NCI-H774 (cell line): ENCODE results near the gene CYB5A.
"Not testable (repeated sequence)": the region's sequence is repeated elsewhere in the genome, so short reads cannot be mapped to it uniquely, and the experiment has no call there.

Experiments used
- DNase-seq: peaks from one replicate; lab custom pipeline; 2025; lab: John Stamatoyannopoulos, UW

CYB5A gene

GRCh38 chr18:74294526-74294925 lies 2.8 kb upstream of the CYB5A start:
- DNase-seq, result no peak

DNA sequence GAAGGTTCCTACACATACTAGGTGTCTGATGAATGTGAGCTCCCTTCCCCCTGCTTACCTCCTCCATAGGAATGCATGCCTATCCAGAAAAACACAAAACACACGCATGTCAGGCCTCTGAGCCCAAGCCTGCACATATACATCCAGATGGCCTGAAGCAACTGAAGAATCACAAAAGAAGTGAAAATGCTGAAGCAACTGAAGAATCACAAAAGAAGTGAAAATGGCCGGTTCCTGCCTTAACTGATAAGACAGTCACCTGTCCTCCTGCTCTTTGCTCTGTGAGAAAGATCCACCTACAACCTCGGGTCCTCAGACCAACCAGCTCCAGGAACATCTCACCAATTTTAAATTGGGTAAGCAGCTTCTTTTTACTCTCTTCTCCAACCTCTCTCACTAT lies 1.2 kb upstream of the CYB5A start:
- not testable (repeated sequence) for DNase-seq

- DNase-seq, result no peak
Measured at GRCh38 chr18:74292541-74292858, 737 bp upstream of the CYB5A start.

- DNase-seq, result no peak
Measured at GRCh38 chr18:74291472-74291770, 342 bp downstream of the CYB5A start.

DNA sequence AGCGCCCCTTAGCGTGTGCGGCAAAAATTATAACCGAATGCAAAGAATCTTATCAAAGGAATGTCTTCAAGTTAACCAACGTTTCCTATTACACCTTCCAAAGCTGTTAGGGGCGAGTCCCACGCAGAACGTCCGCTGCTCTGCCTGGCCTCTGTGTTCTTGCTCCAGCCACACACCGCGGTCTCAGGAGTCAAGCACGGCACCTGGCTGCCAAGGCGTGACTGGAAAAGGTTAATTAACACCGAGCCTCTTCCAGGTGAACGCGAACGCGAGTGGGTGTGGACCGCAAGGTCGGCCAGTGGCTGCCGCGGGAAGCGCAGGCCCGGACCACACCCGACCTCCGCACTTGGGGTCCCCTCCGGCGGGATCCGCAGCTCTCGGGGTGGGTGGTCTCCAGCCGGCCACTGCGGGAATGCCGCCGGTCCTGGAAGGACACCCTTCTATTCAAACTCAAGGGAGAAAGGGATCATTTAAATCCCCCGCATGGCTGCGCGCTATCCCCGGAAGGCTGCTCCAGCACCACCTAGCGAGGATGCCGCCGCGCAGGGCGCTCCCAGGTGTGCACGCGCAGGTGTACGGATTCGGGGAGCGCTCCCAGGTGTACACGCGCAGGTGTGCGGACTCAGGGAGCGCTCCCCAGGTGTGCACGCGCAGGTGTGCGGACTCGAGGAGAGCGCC lies 830 bp downstream of the CYB5A start:
- peak; percentile 57 for DNase-seq

- DNase-seq, result no peak
Measured at GRCh38 chr18:74290021-74290420, 1.7 kb downstream of the CYB5A start.

- no peak for DNase-seq
Measured at GRCh38 chr18:74289137-74289536, 2.6 kb downstream of the CYB5A start.

DNA sequence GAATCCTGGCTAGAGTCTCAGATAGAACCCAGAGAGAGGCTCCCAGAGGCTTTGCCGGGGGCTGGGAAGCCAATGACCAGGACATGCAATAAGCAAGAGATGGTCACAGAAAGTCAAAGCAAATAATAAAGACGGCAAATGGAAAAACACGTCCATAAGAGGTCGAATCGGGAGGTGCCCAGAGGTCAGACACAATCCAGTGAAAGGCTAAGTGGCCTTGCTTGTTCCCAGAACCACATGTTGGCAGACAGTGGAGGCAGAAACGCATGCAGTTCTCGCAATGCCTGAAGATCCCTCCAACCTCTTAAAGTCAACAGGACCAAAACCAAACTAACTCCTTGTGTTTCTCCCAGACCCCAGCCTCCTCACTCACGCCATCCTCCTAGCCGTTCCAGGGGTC lies 3.0 kb downstream of the CYB5A start:
- no peak for DNase-seq

GRCh38 chr18:74288041-74288440 lies 3.7 kb downstream of the CYB5A start:
- DNase-seq, result peak; percentile 30

- DNase-seq, result no peak
Measured at GRCh38 chr18:74286856-74287255, 4.9 kb downstream of the CYB5A start.

GRCh38 chr18:74286106-74286855 lies 5.5 kb downstream of the CYB5A start:
- no peak for DNase-seq

GRCh38 chr18:74285583-74285982 lies 6.2 kb downstream of the CYB5A start:
- not testable (repeated sequence) for DNase-seq

DNA sequence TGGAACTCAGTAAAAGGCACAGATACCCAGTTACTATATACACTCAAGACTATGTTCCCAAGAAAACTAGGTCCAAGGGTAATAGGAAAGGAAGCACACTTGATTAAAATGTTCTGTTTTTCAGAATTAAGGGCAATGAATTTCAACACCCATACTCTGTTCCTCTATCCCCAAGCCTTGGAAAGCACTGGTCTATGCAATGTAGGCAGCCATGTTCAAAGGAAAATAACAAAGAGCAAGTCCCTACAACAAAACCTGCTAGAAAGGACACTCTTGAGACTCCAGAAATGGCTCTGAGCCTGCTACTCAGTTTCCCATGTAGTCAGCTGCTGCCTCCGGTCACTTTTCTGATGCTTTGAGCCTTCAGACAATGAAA lies 6.8 kb downstream of the CYB5A start:
- DNase-seq, result no peak

- DNase-seq, result no peak
Measured at GRCh38 chr18:74284191-74284979, 7.4 kb downstream of the CYB5A start.

DNA sequence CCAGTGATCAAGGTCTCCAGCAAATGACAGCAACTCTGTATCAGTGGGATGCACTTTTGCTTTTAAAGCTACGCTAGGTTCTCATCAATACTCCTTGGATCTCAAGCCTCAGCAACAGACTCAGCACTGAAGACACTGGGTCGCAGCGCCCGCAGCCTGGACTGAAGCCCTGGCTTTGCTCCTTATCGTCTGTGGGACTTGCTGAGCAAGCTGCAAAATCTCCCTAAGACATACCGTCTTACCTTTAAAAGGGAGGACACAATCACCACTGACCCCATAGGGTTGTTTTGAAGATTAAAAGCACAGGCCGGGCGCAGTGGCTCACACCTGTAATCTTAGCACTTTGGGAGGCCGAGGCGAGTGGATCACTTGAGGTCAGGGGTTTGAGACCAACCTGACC lies 8.1 kb downstream of the CYB5A start:
- no peak for DNase-seq

DNA sequence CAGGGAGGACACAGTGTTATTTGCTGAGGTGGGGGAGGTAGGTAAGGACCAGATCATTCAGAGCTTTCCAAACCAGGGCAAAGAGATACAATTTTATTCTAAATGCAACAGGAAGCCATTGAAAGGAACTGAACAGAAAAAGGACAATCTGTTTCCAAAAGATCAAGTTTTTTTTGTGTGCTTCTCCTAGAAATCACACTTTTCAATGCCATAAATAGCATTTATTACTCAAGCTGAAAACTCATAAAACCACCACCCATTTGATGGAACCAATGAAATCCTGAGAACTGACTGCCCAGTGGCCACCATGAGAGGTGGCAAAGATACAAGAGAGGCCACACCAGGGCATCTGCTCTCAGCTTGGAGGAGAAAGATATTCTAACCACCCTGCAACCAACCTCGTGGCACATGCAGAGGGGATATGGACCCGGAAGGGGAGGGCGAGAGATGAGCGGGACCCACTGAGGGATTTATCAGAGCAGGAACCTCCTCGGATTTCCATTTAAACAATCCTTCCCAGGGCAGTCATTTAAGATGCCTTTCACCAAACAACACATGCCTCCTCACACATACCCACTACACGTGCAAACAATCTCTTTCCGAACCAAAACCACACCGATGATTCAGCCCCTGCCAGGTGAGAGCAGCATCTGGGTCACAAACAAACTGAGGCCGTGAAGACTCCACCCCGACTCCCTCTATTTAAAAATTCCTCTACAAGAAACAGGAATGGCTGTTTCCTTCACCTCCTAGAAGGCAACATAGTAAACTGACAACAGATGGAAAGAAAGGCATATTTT lies 8.8 kb downstream of the CYB5A start:
- no peak for DNase-seq

DNA sequence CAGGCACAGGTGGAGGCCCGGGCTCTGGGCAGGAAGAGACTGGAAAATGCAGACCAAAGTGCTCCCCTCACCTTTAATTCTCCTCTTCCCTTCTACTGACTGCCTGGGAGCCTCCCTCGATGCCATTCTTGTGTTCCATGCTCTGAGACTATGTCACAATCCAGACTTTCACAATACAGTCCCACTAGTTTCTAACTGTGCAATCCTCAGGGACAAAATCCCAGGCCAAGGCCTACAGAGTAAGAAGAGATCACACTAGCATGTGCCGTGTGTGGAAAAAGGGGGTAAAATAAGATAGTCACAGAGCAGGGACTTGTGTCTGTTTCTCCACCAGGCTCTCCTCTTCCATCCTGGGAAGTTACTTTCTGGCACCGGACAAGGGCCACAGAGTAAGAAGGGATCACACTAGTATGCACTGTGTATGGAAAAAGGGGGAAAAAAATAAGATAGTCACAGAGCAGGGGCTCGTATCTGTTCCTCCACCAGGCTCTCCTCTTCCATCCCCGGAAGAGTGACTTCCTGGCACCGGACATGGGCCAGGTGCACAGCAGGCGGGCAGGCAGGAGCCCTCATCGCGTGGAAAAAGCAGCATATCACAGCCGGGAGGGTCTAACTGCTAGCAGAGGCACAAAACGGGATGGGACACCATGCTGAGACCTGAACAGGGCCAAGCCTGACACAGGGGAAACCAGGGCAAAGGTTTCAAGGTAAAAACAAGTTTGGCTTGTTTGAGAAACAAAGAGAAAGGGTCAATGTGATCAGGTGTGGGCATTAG lies 9.6 kb downstream of the CYB5A start:
- no peak for DNase-seq

GRCh38 chr18:74281011-74281979 lies 10.5 kb downstream of the CYB5A start:
- DNase-seq, result no peak

GRCh38 chr18:74278983-74279382 lies 12.8 kb downstream of the CYB5A start:
- DNase-seq, result no peak

GRCh38 chr18:74278058-74278457 lies 13.7 kb downstream of the CYB5A start:
- no peak for DNase-seq

DNA sequence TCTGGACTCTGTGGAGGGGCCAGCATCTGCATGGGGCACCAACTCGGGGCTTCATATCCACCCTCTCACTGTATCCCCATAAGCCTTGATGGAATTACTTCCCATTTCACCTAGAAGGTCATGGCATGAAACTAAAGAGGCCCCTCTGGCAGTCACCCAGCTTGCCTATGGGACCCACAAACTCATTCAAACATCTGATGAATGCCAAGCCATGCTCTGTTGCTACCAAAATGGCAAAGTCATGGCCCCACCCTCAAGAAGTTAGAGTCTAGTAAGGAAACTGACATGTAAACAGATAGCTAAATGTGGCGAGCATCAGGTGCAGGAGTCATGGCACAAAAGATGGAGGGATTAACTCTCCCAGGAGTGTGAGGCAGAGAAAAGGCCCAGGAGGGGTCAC lies 14.5 kb downstream of the CYB5A start:
- no peak for DNase-seq
